NCI-H774 (cell line): ENCODE measurements around the gene HMCN1.

Source experiments
- DNase-seq: peaks from one replicate; lab custom pipeline; 2025; lab: John Stamatoyannopoulos, UW

Gene HMCN1

GRCh38 chr1:185733818-185734735, at the start of gene HMCN1:
HMCN1 (plus strand) TSS chr1:185734391; CDS start chr1:185734780, 389 bp downstream.
- DNase-seq, result peak; percentile 4

DNA sequence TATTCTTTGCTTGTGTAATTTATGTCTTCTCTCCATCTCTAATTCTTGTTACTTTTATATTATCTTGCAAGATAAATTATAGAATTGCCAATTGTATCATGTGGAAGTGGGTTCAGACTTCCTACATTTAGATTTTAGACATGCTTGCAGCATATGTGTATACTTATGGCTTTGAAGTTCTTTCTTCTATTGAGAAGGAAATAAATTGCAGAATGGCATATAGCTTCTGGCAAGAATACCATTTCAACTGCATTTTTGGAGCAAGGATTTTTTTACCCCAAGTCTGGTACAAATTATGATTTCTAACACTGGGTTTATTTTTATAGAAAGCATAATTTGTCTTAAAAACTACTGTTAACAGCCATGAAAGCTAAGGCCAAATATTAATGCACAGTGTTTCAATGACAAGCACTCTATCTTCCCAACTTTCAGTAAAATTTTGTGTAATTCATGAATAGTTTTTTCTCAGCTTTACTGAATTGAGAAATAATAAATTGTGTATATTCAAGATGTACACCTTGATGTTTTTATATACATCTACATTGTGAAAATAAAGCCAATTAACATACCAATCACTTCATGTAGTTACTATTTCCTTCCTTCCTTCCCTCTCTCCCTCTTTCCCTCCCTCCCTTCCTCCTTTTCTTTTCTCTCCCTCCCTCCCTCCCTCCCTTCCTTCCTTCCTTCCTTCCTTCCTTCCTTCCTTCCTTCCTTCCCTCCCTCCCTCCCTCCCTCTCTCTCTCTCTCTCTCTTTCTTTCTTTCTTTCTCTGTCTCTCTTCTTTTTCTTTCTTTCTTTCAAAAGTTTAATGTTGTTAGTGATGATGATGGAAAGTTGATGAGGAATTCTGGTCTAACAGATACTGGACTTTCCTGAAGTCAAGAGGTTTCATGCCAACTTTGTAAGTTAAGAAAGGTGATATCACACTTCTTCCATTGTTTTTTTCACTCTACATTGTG, 47.1 kb upstream of the HMCN1 start:
- DNase-seq, result no peak

- DNase-seq, result no peak
Observed at GRCh38 chr1:185690527-185690926, 43.7 kb upstream of the HMCN1 start.

- no peak for DNase-seq
Observed at GRCh38 chr1:185693654-185694053, 40.5 kb upstream of the HMCN1 start.

DNA sequence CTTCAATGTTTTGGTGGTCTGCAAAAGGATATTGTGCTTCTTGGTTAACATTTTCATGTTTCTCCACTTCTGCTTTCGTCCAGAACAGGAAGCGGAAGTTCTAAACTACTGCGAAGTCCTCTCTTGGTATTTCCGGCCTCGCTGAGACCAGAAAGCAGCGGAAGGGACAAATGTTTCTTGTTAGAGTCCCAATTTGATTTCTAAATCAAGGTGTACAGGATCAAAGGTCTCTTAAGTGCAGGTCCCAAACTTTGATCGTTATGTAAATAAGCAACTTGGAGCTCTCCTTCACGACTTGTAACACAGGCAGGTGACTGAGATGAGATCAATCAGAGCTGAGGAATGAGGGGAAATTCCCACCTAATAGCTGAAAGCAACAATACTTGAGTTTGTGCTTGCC, 40.1 kb upstream of the HMCN1 start:
- DNase-seq, result no peak

- no peak for DNase-seq
Observed at GRCh38 chr1:185695299-185695698, 38.9 kb upstream of the HMCN1 start.

DNA sequence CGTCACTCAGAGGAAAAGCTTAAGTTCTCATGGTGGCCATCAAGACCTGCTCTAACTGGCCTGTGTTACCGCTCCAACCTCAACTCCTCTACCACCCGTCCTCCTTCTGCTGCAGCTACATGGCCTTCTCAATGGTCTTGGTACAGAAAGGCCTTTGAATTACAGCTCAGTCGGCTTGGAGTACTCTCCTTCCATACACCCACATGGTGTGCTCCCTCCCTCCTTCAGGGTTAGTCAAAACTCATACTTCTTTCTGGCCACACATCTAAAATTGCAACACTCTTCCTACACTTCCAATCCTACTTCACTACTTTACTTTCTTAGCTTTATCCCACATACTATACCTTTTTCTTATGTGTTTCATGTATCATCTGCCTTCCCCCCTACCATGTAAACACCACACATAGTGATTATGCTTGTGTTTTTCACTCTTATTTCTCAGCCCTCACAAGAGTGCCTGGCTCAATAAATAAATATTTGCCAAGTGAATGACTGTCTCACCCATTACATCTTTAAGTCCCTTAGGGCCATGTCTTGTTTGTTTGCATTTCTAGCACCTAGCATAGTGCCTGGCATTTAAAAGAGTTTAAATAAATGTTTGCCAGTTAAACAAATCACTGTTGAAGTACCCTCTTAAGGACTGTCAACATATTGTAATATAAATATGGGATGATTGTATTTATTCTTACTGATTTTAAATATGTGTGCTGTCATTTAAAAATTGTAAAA, 37.6 kb upstream of the HMCN1 start:
- peak; percentile 65 for DNase-seq

DNA sequence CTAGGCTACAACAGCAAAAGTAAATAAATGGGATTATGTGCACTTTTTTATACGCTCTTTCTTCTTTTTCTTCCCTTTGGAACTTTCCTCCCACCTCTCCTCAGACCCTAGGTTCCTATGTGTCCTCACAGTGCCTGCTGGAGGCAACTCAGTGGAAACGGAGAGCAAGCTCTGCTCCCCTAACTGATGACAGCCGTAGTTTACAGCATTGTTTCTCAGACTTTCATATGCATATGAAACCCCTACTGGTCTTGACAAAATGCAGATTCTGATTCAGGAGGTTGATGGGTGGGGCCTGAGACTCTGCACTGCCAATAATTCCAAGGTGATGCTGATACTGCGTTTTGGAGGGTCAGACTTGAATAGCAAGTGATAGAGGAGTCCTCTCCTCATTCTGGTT, 34.3 kb upstream of the HMCN1 start:
- DNase-seq, result no peak

GRCh38 chr1:185701650-185702049, 32.5 kb upstream of the HMCN1 start:
- no peak for DNase-seq

DNA sequence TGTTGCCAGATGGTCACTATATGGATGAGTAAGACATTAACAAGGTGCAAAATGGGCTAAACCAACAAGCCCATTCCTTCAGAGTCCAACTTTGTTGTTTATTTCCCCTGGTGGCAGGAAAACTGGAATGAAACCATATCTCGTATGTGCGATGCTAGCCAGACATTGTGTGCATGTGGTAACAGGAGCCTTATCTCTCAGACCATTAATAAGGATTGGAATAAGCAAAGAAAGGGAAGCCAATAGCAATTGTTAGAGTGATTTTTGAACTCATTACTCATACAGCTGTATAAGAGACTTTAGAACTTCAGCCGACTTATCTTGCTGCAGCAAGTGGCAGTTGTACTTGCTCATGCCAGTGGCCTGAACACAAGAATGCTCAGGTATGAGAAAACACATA, 30.0 kb upstream of the HMCN1 start:
- no peak for DNase-seq

DNA sequence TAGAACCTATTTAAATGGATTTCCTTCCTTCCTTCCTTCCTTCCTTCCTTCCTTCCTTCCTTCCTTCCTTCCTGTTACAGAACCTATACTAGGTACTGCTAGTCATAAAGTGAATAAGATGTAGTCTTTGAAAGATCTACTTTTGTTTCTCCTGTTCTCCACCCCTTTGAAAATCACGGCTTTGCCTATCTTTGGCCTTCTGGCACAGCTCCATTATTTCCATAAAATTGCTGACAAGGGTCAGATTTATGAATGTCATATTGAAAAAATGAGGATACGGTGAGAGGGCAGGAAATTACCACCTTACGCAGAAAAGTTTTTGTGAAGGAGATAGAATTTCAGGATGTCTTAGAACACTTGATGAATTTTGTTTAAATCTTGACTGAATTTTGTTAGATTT, 18.1 kb upstream of the HMCN1 start:
- no peak for DNase-seq

- DNase-seq, result no peak
Observed at GRCh38 chr1:185719021-185719420, 15.2 kb upstream of the HMCN1 start.

- DNase-seq, result no peak
Observed at GRCh38 chr1:185720633-185721272, 13.4 kb upstream of the HMCN1 start.

DNA sequence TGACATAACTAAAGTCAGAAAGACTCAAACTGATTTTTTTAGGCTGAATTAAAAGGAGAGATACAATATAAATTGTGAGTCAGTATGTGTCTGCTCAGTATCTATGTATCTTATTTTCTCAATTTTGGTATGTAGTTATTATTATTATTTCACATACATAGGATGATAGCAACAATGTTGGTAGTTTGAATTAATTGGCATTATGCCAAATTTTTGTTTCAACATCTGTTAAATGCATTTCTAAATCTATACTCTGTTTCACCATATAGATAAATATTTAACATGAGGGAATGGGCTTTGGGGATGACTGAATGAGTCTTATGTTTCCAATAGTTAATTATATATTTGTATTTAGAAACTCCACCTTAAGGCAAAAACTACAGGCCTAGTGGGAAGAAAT, 12.6 kb upstream of the HMCN1 start:
- DNase-seq, result no peak

DNA sequence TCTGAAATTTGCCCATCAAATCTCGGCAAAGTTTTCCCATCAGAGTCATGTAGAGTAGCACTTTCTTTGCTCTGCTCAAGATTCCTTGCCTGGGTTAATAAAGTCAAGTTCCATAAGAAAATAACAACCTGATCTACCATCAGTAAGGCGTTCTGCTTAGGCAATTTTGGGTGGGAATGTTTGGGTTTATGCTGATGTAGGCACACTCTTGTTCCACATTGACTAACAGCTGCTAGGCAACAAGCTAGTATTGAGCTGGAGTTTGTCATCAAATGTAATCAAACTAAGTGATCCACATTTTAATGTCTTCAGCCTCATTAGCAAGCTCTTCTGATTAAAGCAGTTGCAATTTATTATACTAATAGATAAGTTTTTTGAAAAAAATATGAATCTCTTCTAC, 12.1 kb upstream of the HMCN1 start:
- DNase-seq, result no peak

GRCh38 chr1:185727726-185728125, 6.5 kb upstream of the HMCN1 start:
- no peak for DNase-seq

GRCh38 chr1:185731446-185731845, 2.7 kb upstream of the HMCN1 start:
- DNase-seq, result no peak

- no peak for DNase-seq
Observed at GRCh38 chr1:185732951-185733350, 1.2 kb upstream of the HMCN1 start.

DNA sequence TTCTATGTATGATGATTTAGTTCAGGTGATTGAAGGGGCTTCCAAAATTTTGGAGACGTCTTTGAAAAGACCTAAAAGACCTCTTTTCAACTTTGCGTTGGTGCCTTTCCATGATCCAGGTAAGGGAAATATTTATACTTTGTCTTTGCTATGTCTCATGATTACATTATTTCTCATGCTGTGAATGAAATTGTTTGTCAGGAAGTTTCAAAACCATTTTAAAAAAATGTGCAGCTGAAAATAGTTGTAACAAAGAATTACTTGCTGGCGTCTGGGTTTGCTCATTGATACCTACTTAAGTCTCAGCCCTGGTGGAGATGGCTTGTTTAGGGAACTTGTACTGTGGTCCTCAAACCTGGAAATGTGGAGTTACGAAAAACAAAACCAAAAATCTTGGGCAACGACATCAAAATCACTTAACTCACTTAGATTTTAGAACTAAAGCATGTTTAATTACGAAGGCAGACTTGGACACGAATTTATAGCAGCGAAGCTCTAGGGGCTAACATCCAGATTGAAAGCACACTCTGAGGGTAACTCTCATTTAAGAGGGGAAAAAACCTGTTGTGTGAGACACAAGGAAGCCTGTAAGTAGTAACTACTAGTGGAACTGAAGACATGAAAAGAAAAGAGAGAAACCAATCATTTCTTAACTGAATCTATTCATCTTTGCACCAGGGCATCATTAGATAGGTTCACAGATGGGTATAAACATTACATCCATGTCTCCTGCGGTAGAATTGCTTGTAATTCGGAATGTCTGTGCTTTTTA, 924 bp downstream of the HMCN1 start:
- DNase-seq, result no peak

DNA sequence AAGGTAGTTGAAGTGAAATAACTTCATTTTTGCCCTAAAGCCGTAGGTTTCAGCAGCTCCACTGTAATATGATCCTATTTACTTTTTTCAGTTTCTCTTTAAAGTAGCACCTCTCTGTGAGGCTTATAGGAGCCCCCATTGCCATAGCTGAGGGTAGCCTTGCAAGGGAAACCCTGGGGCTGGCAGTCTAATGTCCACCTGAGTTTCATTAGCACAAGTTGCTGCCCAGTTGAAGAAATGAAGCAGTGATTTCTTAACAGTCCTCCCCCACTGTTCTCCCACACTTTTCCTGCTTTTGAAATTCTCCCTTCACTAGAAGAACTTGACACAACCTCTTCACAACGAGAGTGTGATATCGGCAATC, 1.5 kb downstream of the HMCN1 start:
- no peak for DNase-seq

GRCh38 chr1:185739967-185740366, 5.8 kb downstream of the HMCN1 start:
- no peak for DNase-seq
